GM23338 (cell line): ENCODE measurements around the gene SLF2. TPM values are rescaled to one million over a fixed set of nuclear protein-coding genes. Genes with fewer than 3 reads are reported as not detected.

ENCODE experiments used
- ATAC-seq: fragments of 200-7000 bp; cut with Tn5 transposase; 3 replicates; pipeline ENCODE4 v1.9.1; 2020
- DNase-seq: peaks from one replicate; pipeline ENCODE4 v3.0.0-alpha.2; 2015; ENCODE audit warnings: low spot score
- H2AFZ ChIP-seq: fragments of 200-600 bp; sonication (generic); 2 replicates; pipeline ENCODE4 v1.8.0; 2016; ENCODE audit warnings: antibody characterized with exemption, mild to moderate bottlenecking, moderate library complexity
- H3F3A ChIP-seq: fragments of 200-600 bp; sonication (generic); replicated peaks from 2 replicates; pipeline ENCODE4 v1.8.0; 2017; ENCODE audit warnings: antibody characterized with exemption, mixed run types, low read depth
- H3K27ac ChIP-seq: fragments of 200-600 bp; sonication (generic); 2 replicates; pipeline ENCODE4 v1.6.1; 2016; ENCODE audit warnings: low read depth
- H3K27me3 ChIP-seq: fragments of 200-600 bp; sonication (generic); 2 replicates; pipeline ENCODE4 v1.8.0; 2016; ENCODE audit warnings: mild to moderate bottlenecking, mixed run types, moderate library complexity; ENCODE audit not compliant: insufficient read depth
- H3K36me3 ChIP-seq: fragments of 200-600 bp; sonication (generic); 2 replicates; pipeline ENCODE4 v1.8.0; 2016; ENCODE audit warnings: mild to moderate bottlenecking; ENCODE audit not compliant: insufficient read depth
- H3K4me1 ChIP-seq: fragments of 200-600 bp; sonication (generic); 2 replicates; pipeline ENCODE4 v1.8.0; 2016; ENCODE audit warnings: mild to moderate bottlenecking, moderate library complexity; ENCODE audit not compliant: insufficient read depth
- H3K4me2 ChIP-seq: fragments of 200-600 bp; sonication (generic); 2 replicates; pipeline ENCODE4 v1.7.1; 2017; ENCODE audit warnings: mixed run types
- H3K4me3 ChIP-seq: fragments of 200-600 bp; sonication (generic); 2 replicates; pipeline ENCODE4 v1.6.1; 2016; ENCODE audit warnings: mixed run types
- H3K79me2 ChIP-seq: fragments of 200-600 bp; sonication (generic); replicated peaks from 2 replicates; pipeline ENCODE4 v1.8.0; 2017; ENCODE audit warnings: mild to moderate bottlenecking; ENCODE audit not compliant: insufficient read depth
- H3K9me2 ChIP-seq: fragments of 200-600 bp; sonication (generic); 2 replicates; pipeline ENCODE4 v1.8.0; 2017; ENCODE audit not compliant: insufficient read depth
- H4K20me1 ChIP-seq: fragments of 200-600 bp; sonication (generic); replicated peaks from 2 replicates; pipeline ENCODE4 v1.8.0; 2017; ENCODE audit warnings: mild to moderate bottlenecking; ENCODE audit not compliant: insufficient read depth
- H3K27ac Mint-ChIP-seq: 2 replicates; pipeline ENCODE4 v1.8.0; 2020; ENCODE audit warnings: inconsistent platforms, mild to moderate bottlenecking, moderate library complexity, mixed read lengths
- H3K27me3 Mint-ChIP-seq: 3 replicates; pipeline ENCODE4 v1.8.0; 2022; ENCODE audit warnings: low read depth, mild to moderate bottlenecking, moderate library complexity, mixed read lengths, inconsistent platforms; ENCODE audit not compliant: insufficient read depth, poor library complexity
- H3K36me3 Mint-ChIP-seq: 3 replicates; pipeline ENCODE4 v1.8.0; 2021; ENCODE audit warnings: low read depth, mild to moderate bottlenecking, inconsistent platforms, moderate library complexity, mixed read lengths
- H3K4me1 Mint-ChIP-seq: 3 replicates; pipeline ENCODE4 v1.8.0; 2020; ENCODE audit warnings: mild to moderate bottlenecking, inconsistent platforms, mixed read lengths
- H3K4me3 Mint-ChIP-seq: 3 replicates; pipeline ENCODE4 v1.8.0; 2021; ENCODE audit warnings: moderate library complexity, mild to moderate bottlenecking, inconsistent platforms, mixed read lengths
- H3K9me3 Mint-ChIP-seq: 3 replicates; pipeline ENCODE4 v1.8.0; 2020; ENCODE audit warnings: moderate library complexity, mild to moderate bottlenecking, inconsistent platforms, mixed read lengths
- CREB1 ChIP-seq: fragments of 250-450 bp; sonication (Bioruptor Pico); IDR thresholded peaks from 2 replicates; pipeline ENCODE4 v1.5.0; 2020; ENCODE audit warnings: low read depth, mild to moderate bottlenecking, moderate library complexity
- ETS1 ChIP-seq: IDR thresholded peaks from 2 replicates; pipeline ENCODE4 v1.6.1; 2016; ENCODE audit warnings: antibody characterized with exemption
- EZH2 ChIP-seq: fragments of 200-600 bp; sonication (generic); IDR thresholded peaks from one replicate; pipeline ENCODE4 v1.8.0; 2017; ENCODE audit warnings: antibody characterized with exemption, mild to moderate bottlenecking, low read depth; ENCODE audit not compliant: unreplicated experiment
- JUNB ChIP-seq: IDR thresholded peaks from one replicate; pipeline ENCODE4 v1.6.1; 2016; ENCODE audit warnings: antibody characterized with exemption; ENCODE audit not compliant: unreplicated experiment
- POLR2AphosphoS5 ChIP-seq: IDR thresholded peaks from 2 replicates; pipeline ENCODE4 v1.6.1; 2016; ENCODE audit warnings: antibody characterized with exemption, low read depth
- ZNF114 ChIP-seq: fragments of 250-450 bp; sonication (Bioruptor Pico); IDR thresholded peaks from 2 replicates; pipeline ENCODE4 v1.5.0; 2020; ENCODE audit warnings: mild to moderate bottlenecking, moderate library complexity
- ZNF331 ChIP-seq: fragments of 250-450 bp; sonication (Bioruptor Pico); IDR thresholded peaks from 2 replicates; pipeline ENCODE4 v1.5.0; 2020; ENCODE audit warnings: low read depth, mild to moderate bottlenecking, moderate library complexity
- ZNF462 ChIP-seq: fragments of 250-450 bp; sonication (Bioruptor Pico); IDR thresholded peaks from 2 replicates; pipeline ENCODE4 v1.5.0; 2020; ENCODE audit warnings: mild to moderate bottlenecking, moderate library complexity
- polyA plus RNA-seq: library from polyadenylated mRNA; unstranded; fragments of >200 nt; fragmentation: Nextera tagmentation; extraction: Ambion mirVana; gene quantifications from 2 replicates; pipeline ENCODE4 v1.2.1, GENCODE V29; 2016
- total RNA-seq: library from RNA; depleted of rRNA; stranded (reverse); fragments of >200 nt; shearing (Covaris generic); gene quantifications from 2 replicates; pipeline ENCODE4 v1.2.3, GENCODE V29; 2014
- TF ChIP-seq, protein P1 (sequence below), 2 experiments: fragments of 200-600 bp in 1 of 2; sonication (generic) in 1 of 2; conservative IDR thresholded peaks; 2 replicates each; pipeline versions ENCODE4 v1.5.1 to v1.6.1; 2016 to 2017; ENCODE audit warnings: antibody characterized with exemption in 2 of 2, low read depth in 2 of 2, mild to moderate bottlenecking in 2 of 2, moderate library complexity in 1 of 2

Gene SLF2
- total and polyA plus RNA-seq, 2 experiments from 2014 or later = 13.6 to 22.1 TPM

- ATAC-seq = no peak
- no peak overlapping the region for H2AFZ ChIP-seq
- Mint-ChIP-seq H3K27me3 (peaks cover 23% of the 10 kb centered on the region), H3K36me3 (peaks cover 40% of the 10 kb centered on the region), H3K27ac (peak overlapping the region; percentile 8), H3K9me3 (no peaks in the 10 kb centered on the region), H3K4me3 (no peak overlapping the region), H3K4me1 (peaks cover 32% of the 10 kb centered on the region)
- H3F3A ChIP-seq = peaks cover 36% of the 10 kb centered on the region
- no peak overlapping the region for H3K4me2 ChIP-seq
- no peaks in the 10 kb centered on the region for H3K27me3 ChIP-seq
- DNase-seq = no peak
- no peak overlapping the region for H3K27ac ChIP-seq
- no peak overlapping the region for H3K4me3 ChIP-seq
- H3K9me2 ChIP-seq = no peaks in the 10 kb centered on the region
- peaks cover 30% of the 10 kb centered on the region for H3K36me3 ChIP-seq
- peaks cover 24% of the 10 kb centered on the region for H3K4me1 ChIP-seq
- TF ChIP-seq CREB1 (CRISPR knock-in tag) (no peak), ZNF114 (no peak), ETS1 (no peak), JUNB (no peak), ZNF331 (CRISPR knock-in tag) (no peak), EZH2 (no peak)
- TF ChIP-seq, protein P1, sequence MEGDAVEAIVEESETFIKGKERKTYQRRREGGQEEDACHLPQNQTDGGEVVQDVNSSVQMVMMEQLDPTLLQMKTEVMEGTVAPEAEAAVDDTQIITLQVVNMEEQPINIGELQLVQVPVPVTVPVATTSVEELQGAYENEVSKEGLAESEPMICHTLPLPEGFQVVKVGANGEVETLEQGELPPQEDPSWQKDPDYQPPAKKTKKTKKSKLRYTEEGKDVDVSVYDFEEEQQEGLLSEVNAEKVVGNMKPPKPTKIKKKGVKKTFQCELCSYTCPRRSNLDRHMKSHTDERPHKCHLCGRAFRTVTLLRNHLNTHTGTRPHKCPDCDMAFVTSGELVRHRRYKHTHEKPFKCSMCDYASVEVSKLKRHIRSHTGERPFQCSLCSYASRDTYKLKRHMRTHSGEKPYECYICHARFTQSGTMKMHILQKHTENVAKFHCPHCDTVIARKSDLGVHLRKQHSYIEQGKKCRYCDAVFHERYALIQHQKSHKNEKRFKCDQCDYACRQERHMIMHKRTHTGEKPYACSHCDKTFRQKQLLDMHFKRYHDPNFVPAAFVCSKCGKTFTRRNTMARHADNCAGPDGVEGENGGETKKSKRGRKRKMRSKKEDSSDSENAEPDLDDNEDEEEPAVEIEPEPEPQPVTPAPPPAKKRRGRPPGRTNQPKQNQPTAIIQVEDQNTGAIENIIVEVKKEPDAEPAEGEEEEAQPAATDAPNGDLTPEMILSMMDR (conservative IDR thresholded peaks at IDR 0.05; ENCODE audit: low read depth in 2 of 2) = no peak
- peaks cover 6% of the 10 kb centered on the region for H4K20me1 ChIP-seq
- H3K79me2 ChIP-seq = peaks cover 12% of the 10 kb centered on the region
These were observed 82.4 kb downstream of the SLF2 start for GRCh38 chr10:100995181-100995580.

DNA sequence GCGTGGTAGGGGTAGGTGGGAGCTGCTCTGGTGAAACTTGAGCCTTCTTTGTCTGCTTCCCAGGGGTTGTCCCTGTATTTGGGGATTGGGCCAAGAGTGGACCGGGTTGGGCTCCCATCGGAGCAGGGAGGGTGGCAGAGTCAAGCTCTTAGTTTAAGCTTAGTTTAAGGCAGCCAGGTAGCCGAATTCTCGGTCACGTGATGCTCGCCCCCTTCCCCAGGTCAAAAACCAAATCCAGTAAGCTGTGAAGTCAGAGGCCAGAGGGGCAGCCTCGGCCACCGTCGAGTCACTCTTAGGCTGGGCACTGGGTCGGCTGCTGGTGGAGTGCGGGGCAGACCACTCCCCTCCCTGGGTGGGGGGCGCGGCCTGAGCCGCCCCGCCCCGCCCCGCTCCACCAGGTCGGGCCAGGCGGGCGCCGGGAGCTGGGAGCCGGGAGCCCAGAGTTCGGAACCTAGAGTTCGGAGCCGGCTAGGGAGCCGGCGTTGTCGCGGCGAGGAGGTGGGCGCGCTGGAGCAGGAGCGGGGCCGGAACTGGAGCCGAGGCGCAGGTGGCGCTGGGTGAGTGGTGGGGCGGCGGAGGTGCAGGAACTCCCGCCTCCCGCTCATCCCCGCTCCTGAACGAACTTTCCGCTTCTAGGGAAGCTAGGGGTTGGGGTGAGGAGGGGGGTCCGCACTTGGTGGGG is 84.1 kb downstream of the SLF2 start:
- peak; percentile 86 for DNase-seq
- Histone ChIP-seq H3K27me3 (no peaks in the 10 kb centered on the region), H3K27ac (peak overlapping the region; percentile 95), H3K4me3 (peak overlapping the region; percentile 90), H3K4me1 (peaks cover 36% of the 10 kb centered on the region), H3K4me2 (peak overlapping the region; percentile 97), H3K79me2 (peaks cover 21% of the 10 kb centered on the region), H4K20me1 (no peaks in the 10 kb centered on the region; the same call in 1 of the 2 replicates), H2AFZ (peak overlapping the region; percentile 90), H3K9me2 (no peaks in the 10 kb centered on the region), H3K36me3 (peaks cover 16% of the 10 kb centered on the region), H3F3A (peaks cover 30% of the 10 kb centered on the region)
- peaks cover 29% of the 10 kb centered on the region for H3K36me3 Mint-ChIP-seq
- peaks cover 42% of the 10 kb centered on the region for H3K4me1 Mint-ChIP-seq
- peak overlapping the region; percentile 96 for H3K27ac Mint-ChIP-seq
- H3K27me3 Mint-ChIP-seq = peaks cover 28% of the 10 kb centered on the region
- no peaks in the 10 kb centered on the region; the same call in 2 of the 3 replicates for H3K9me3 Mint-ChIP-seq
- H3K4me3 Mint-ChIP-seq = peak overlapping the region; percentile 76
- TF ChIP-seq POLR2AphosphoS5 = peak; percentile 67; the same call in 1 of the 2 replicates
- TF ChIP-seq ZNF462 (CRISPR knock-in tag) = no peak
- peak; percentile 56 for ATAC-seq
